GM21381 (cell line): Measurements from ENCODE around the gene MACROH2A2.
"Not testable (repeated sequence)": the region's sequence is repeated elsewhere in the genome, so short reads cannot be mapped to it uniquely, and the experiment has no call there.

Experiments used
- ATAC-seq: cut with Tn5 transposase; IDR thresholded peaks from one replicate; pipeline ENCODE4 v1.9.1; 2021; ENCODE audit warnings: mild to moderate bottlenecking, moderate library complexity; ENCODE audit not compliant: unreplicated experiment

MACROH2A2 gene

GRCh38 chr10:70097459-70097858, 44.8 kb downstream of the MACROH2A2 start:
- no peak for ATAC-seq

GRCh38 chr10:70098271-70098670, 45.6 kb downstream of the MACROH2A2 start:
- ATAC-seq, result no peak

GRCh38 chr10:70101068-70101562, 48.5 kb downstream of the MACROH2A2 start:
- ATAC-seq, result not testable (repeated sequence)

- ATAC-seq, result no peak
These were observed 49.0 kb downstream of the MACROH2A2 start for GRCh38 chr10:70101668-70102067.

- ATAC-seq, result no peak
These were observed 54.5 kb downstream of the MACROH2A2 start for GRCh38 chr10:70106958-70107791.

GRCh38 chr10:70109064-70109729, 56.6 kb downstream of the MACROH2A2 start:
- ATAC-seq, result no peak

- no peak for ATAC-seq
These were observed 58.9 kb downstream of the MACROH2A2 start for GRCh38 chr10:70111496-70111895.

- no peak for ATAC-seq
These were observed 59.4 kb downstream of the MACROH2A2 start for GRCh38 chr10:70112071-70112470.

- ATAC-seq, result no peak
These were observed 62.3 kb downstream of the MACROH2A2 start for GRCh38 chr10:70114902-70115301.

GRCh38 chr10:70115948-70116682, 63.5 kb downstream of the MACROH2A2 start:
- ATAC-seq, result no peak

- no peak for ATAC-seq
These were observed 65.0 kb downstream of the MACROH2A2 start for GRCh38 chr10:70117646-70118045.

- no peak for ATAC-seq
These were observed 65.5 kb downstream of the MACROH2A2 start for GRCh38 chr10:70118196-70118595.

GRCh38 chr10:70119197-70119596, 66.6 kb downstream of the MACROH2A2 start:
- no peak for ATAC-seq

- no peak for ATAC-seq
These were observed 67.0 kb downstream of the MACROH2A2 start for GRCh38 chr10:70119623-70120022.

- ATAC-seq, result no peak
These were observed 67.8 kb downstream of the MACROH2A2 start for GRCh38 chr10:70120417-70120816.

- ATAC-seq, result no peak
These were observed 68.8 kb downstream of the MACROH2A2 start for GRCh38 chr10:70121281-70121949.

- ATAC-seq, result no peak
These were observed 70.1 kb downstream of the MACROH2A2 start for GRCh38 chr10:70122742-70123141.

GRCh38 chr10:70123166-70123565, 70.5 kb downstream of the MACROH2A2 start:
- not testable (repeated sequence) for ATAC-seq

- no peak for ATAC-seq
These were observed 71.2 kb downstream of the MACROH2A2 start for GRCh38 chr10:70123817-70124216.

GRCh38 chr10:70124415-70124814, 71.8 kb downstream of the MACROH2A2 start:
- no peak for ATAC-seq

GRCh38 chr10:70124918-70125317, 72.3 kb downstream of the MACROH2A2 start:
- ATAC-seq, result no peak
